ENCODE measurements around the gene UBL7. TPM values are rescaled to one million over a fixed set of nuclear protein-coding genes. Genes with fewer than 3 reads are reported as not detected.

Gene UBL7
- total and polyA plus RNA-seq, 2 of the 8 experiments (the other 6 are each of a cell fraction or from before 2014, with no cell fraction given): 71.5 to 183 TPM

GRCh38 chr15:74410502-74410901 is 50.5 kb downstream of the UBL7 start:
- H3K4me2 ChIP-seq (ENCODE audit: insufficient read depth in 1 of 2, low read depth in 2 of 2, low read length in 2 of 2): no peak overlapping the region
- no peak overlapping the region for H3K56ac ChIP-seq (replicated peaks; ENCODE audit: insufficient read length, low read depth, low read length)
- no peak overlapping the region for H2BK5ac ChIP-seq (ENCODE audit: low read depth, low read length)
- H3K4me3 ChIP-seq (ENCODE audit: extremely low read depth in 1 of 4, insufficient read depth in 2 of 4, low read depth in 3 of 4, low read length in 4 of 4): no peak overlapping the region
- peaks cover 0 to 3% of the 10 kb centered on the region in 2 experiments for H4K20me1 ChIP-seq (replicated peaks in 1 of 2; ENCODE audit: control insufficient read depth in 1 of 2, insufficient read depth in 2 of 2, low read length in 2 of 2)
- H3K4ac ChIP-seq (replicated peaks; ENCODE audit: insufficient read length, low read depth, low read length): no peak overlapping the region
- no peaks in the 10 kb centered on the region; a peak in 1 of 7 replicates for H3K27me3 ChIP-seq (replicated peaks in 1 of 4; ENCODE audit: control insufficient read depth in 3 of 4, extremely low read depth in 1 of 4, insufficient read depth in 3 of 4, low read length in 3 of 4)
- DNase-seq (ENCODE audit: low read depth in 1 of 2, low spot score in 2 of 2): no peak
- H2AFZ ChIP-seq (ENCODE audit: low read length): no peak overlapping the region
- no peak overlapping the region for H2BK12ac ChIP-seq (ENCODE audit: low read depth, low read length)
- no peaks in the 10 kb centered on the region for H3K9me3 ChIP-seq (ENCODE audit: insufficient read depth in 2 of 2, low read depth in 1 of 2, low read length in 1 of 2)
- POLR2A ChIA-PET (ENCODE audit: partially characterized antibody): interaction anchor here (1.4 to 2.4 kb wide), 3 partner anchors 10 to 50 kb away, joined by 3 to 5 read pairs (median 5); partner anchors contain the start of gene UBL7
- peaks cover 0 to 10% (median 3%) of the 10 kb centered on the region in 4 experiments; a peak in 5 of 7 replicates for H3K4me1 ChIP-seq (replicated peaks in 1 of 4; ENCODE audit: control insufficient read depth in 3 of 4, insufficient read depth in 4 of 4, low read length in 3 of 4)
- H3K18ac ChIP-seq (ENCODE audit: extremely low read depth, low read length): no peak overlapping the region
- no peak overlapping the region for H3K27ac ChIP-seq (ENCODE audit: low read depth, low read length)
- H3K14ac ChIP-seq (ENCODE audit: insufficient read length): no peak overlapping the region
- H3K23ac ChIP-seq (ENCODE audit: insufficient read length): no peak overlapping the region
- no peaks in the 10 kb centered on the region for H3K79me2 ChIP-seq (ENCODE audit: control insufficient read depth in 1 of 2, insufficient read depth in 2 of 2, low read length in 2 of 2)
- H3K9ac ChIP-seq (replicated peaks in 1 of 4; ENCODE audit: extremely low read depth in 1 of 4, low read depth in 3 of 4, low read length in 3 of 4): no peak overlapping the region
- H4K8ac ChIP-seq (ENCODE audit: extremely low read depth, insufficient read depth, low read length): no peak overlapping the region
- FAIRE-seq: no peak
- TF ChIP-seq SIN3A (conservative IDR thresholded peaks at IDR 0.05 in 1 of 2, IDR thresholded peaks at IDR 0.05 in 1 of 2; ENCODE audit: low read depth in 1 of 2, low read length in 2 of 2) (no peak), GTF2F1 (IDR thresholded peaks at IDR 0.05; ENCODE audit: borderline replicate concordance, low read depth, low read length) (no peak), SIRT6 (IDR thresholded peaks at IDR 0.05; ENCODE audit: low read length) (no peak), EZH2 (IDR thresholded peaks at IDR 0.05; ENCODE audit: low read depth, low read length, severe bottlenecking) (no peak), ZNF274 (IDR thresholded peaks at IDR 0.05; ENCODE audit: borderline replicate concordance, extremely low read depth, low read length) (no peak), EGR1 (IDR thresholded peaks at IDR 0.05; ENCODE audit: borderline replicate concordance, low read depth, low read length) (no peak), FOSL1 (IDR thresholded peaks at IDR 0.05; ENCODE audit: insufficient read depth, low read depth, low read length) (no peak), CHD2 (IDR thresholded peaks at IDR 0.05; ENCODE audit: low read length) (no peak), RFX5 (IDR thresholded peaks at IDR 0.05; ENCODE audit: borderline replicate concordance, low read depth, low read length) (no peak), BCL11A (IDR thresholded peaks at IDR 0.05; ENCODE audit: low read depth in 2 of 2, low read length in 2 of 2) (no peak), RXRA (IDR thresholded peaks at IDR 0.05; ENCODE audit: insufficient read depth, low read depth, low read length) (no peak), POLR2A (IDR thresholded peaks at IDR 0.05; ENCODE audit: control extremely low read depth in 1 of 2, low read depth in 2 of 2, low read length in 2 of 2) (no peak), BACH1 (IDR thresholded peaks at IDR 0.05; ENCODE audit: low read length) (no peak)
- TF ChIP-seq, protein P1, sequence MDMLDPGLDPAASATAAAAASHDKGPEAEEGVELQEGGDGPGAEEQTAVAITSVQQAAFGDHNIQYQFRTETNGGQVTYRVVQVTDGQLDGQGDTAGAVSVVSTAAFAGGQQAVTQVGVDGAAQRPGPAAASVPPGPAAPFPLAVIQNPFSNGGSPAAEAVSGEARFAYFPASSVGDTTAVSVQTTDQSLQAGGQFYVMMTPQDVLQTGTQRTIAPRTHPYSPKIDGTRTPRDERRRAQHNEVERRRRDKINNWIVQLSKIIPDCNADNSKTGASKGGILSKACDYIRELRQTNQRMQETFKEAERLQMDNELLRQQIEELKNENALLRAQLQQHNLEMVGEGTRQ (IDR thresholded peaks at IDR 0.05; ENCODE audit: low read length): no peak
- H3K79me1 ChIP-seq (ENCODE audit: low read depth, low read length): no peaks in the 10 kb centered on the region
- H4K5ac ChIP-seq (ENCODE audit: insufficient read length, low read depth, low read length): no peak overlapping the region
- H3K23me2 ChIP-seq (ENCODE audit: low read depth, low read length): no peaks in the 10 kb centered on the region
- H4K91ac ChIP-seq (replicated peaks; ENCODE audit: insufficient read length, low read length): no peak overlapping the region
- CTCF ChIA-PET (ENCODE audit: partially characterized antibody): interaction anchor here (1.1 to 5.5 kb wide), 11 partner anchors 9 to 79 kb away, joined by 3 to 30 read pairs (median 10); no protein-coding TSS in a partner anchor
- no peak overlapping the region for H2BK120ac ChIP-seq (replicated peaks; ENCODE audit: low read depth, low read length)
- peaks cover 0 to 6% (median 3%) of the 10 kb centered on the region in 4 experiments; a peak in 5 of 8 replicates for H3K36me3 ChIP-seq (ENCODE audit: control insufficient read depth in 2 of 4, insufficient read depth in 4 of 4, low read length in 3 of 4)
- H2BK20ac ChIP-seq (ENCODE audit: low read length): no peak overlapping the region
- WGBS, 2 experiments (ENCODE audit: extremely low coverage in 1 of 2, insufficient coverage in 1 of 2, insufficient read length in 1 of 2, insufficient replicate concordance in 2 of 2, low coverage in 1 of 2, low lambda C conversion rate in 2 of 2, missing lambda C conversion rate in 1 of 2): 96% methylated on average over 18 of the region's 18 CpGs; no CpG with 5 or more reads in 1 of the 2 experiments
- no peak overlapping the region for H2AK5ac ChIP-seq (ENCODE audit: low read depth, low read length)
- no peak overlapping the region for H2BK15ac ChIP-seq (ENCODE audit: low read length)

Data from H1 (cell line).